Measurements from ENCODE around the gene CHST4.
A peak's percentile ranks its signal among the peaks of the same experiment; 100 is the strongest.

GRCh38 chr16:71537643-71538042, 11.4 kb downstream of the CHST4 start:
- TF ChIP-seq CTCF (conservative IDR thresholded peaks at IDR 0.05; ENCODE audit: low read depth, low read length) = peak; percentile 61
- TF ChIP-seq EZH2 (IDR thresholded peaks at IDR 0.05; ENCODE audit: low read length, unreplicated experiment) = no peak

All from PC-3 (cell line).